ENCODE results near the gene RWDD4.

Gene RWDD4

GRCh38 chr4:183601381-183601780, 57.6 kb downstream of the RWDD4 start:
- CTCF ChIA-PET: interaction anchor here (1.1 kb wide), 1 partner anchor 13 kb away, joined by 7 read pairs; no protein-coding TSS in a partner anchor
- POLR2A ChIA-PET: no interaction called here
- DNase-seq (ENCODE audit: extremely low spot score): no peak
- no peak for TF ChIP-seq CTCF (IDR thresholded peaks at IDR 0.05; ENCODE audit: control extremely low read depth, extremely low read depth, low read depth, missing control alignments)

GRCh38 chr4:183600189-183600685, 58.7 kb downstream of the RWDD4 start:
- POLR2A ChIA-PET: no interaction called here
- no peak for TF ChIP-seq CTCF (IDR thresholded peaks at IDR 0.05; ENCODE audit: control extremely low read depth, extremely low read depth, low read depth, missing control alignments)
- CTCF ChIA-PET: interaction anchor here (0.7 to 1.1 kb wide), 5 partner anchors 10 to 132 kb away, joined by 3 to 7 read pairs (median 3); no protein-coding TSS in a partner anchor
- DNase-seq (ENCODE audit: extremely low spot score): no peak

- TF ChIP-seq CTCF (IDR thresholded peaks at IDR 0.05; ENCODE audit: control extremely low read depth, extremely low read depth, low read depth, missing control alignments): no peak
- ChIA-PET POLR2A (no interaction called here), CTCF (interaction anchor here (0.7 to 1.1 kb wide), 4 partner anchors 10 to 131 kb away, joined by 3 to 4 read pairs (median 3); no protein-coding TSS in a partner anchor)
- DNase-seq (ENCODE audit: extremely low spot score): no peak
These were observed 59.3 kb downstream of the RWDD4 start for GRCh38 chr4:183599690-183600089.

- CTCF ChIA-PET: interaction anchor here (1.0 to 1.1 kb wide), 3 partner anchors 9 to 131 kb away, joined by 3 to 4 read pairs (median 3); no protein-coding TSS in a partner anchor
- POLR2A ChIA-PET: no interaction called here
These were observed 59.7 kb downstream of the RWDD4 start for GRCh38 chr4:183599284-183599683.

GRCh38 chr4:183596067-183596757, 62.8 kb downstream of the RWDD4 start:
- TF ChIP-seq CTCF (IDR thresholded peaks at IDR 0.05; ENCODE audit: control extremely low read depth, extremely low read depth, low read depth, missing control alignments): no peak
- CTCF ChIA-PET: no interaction called here
- POLR2A ChIA-PET: no interaction called here
- DNase-seq (ENCODE audit: extremely low spot score): no peak

More at GRCh38 chr4:183599284-183599683, 59.7 kb downstream of the RWDD4 start:
- DNase-seq (ENCODE audit: extremely low spot score): no peak
- TF ChIP-seq CTCF (IDR thresholded peaks at IDR 0.05; ENCODE audit: control extremely low read depth, extremely low read depth, low read depth, missing control alignments): no peak

- no peak for TF ChIP-seq CTCF (IDR thresholded peaks at IDR 0.05; ENCODE audit: control extremely low read depth, extremely low read depth, low read depth, missing control alignments)
- POLR2A ChIA-PET: no interaction called here
- CTCF ChIA-PET: no interaction called here
- DNase-seq (ENCODE audit: extremely low spot score): no peak
These were observed 64.2 kb downstream of the RWDD4 start for GRCh38 chr4:183594823-183595222.
